IMR-90 (cell line): ENCODE data around the gene DACH1. TPM values are rescaled to one million over a fixed set of nuclear protein-coding genes. Genes with fewer than 3 reads are reported as not detected.

ENCODE experiments used
- ATAC-seq: fragments of 200-7000 bp; cut with Tn5 transposase; 2 replicates; pipeline ENCODE4 v1.9.1; 2020; ENCODE audit warnings: low read depth, mild to moderate bottlenecking, moderate library complexity
- BruUV-seq: library from RNA; stranded (reverse); fragments of 400-500 nt; replicated peaks from 2 replicates; lab custom pipeline; 2021; lab: Mats Ljungman, UMichigan
- CTCF ChIA-PET: fragments of 300-600 bp; formaldehyde crosslinking; extraction: SDS; loops from one replicate; lab custom pipeline; 2021; ENCODE audit warnings: antibody characterized with exemption; lab: Yijun Ruan, JAX
- POLR2A ChIA-PET: fragments of 300-600 bp; sonication (Branson Sonifier 250); formaldehyde crosslinking; loops from one replicate; lab custom pipeline; 2022; ENCODE audit warnings: antibody characterized with exemption; ENCODE audit not compliant: unreplicated experiment; lab: Charles Lee
- DNase-seq: peaks from one replicate; pipeline ENCODE4 v3.0.0; 2013
- H2AFZ ChIP-seq: replicated peaks from 2 replicates; pipeline ENCODE3; 2013; ENCODE audit warnings: low read length, mild to moderate bottlenecking; ENCODE audit not compliant: poor library complexity
- H2AK5ac ChIP-seq: 2 replicates; pipeline ENCODE4 v1.6.1; 2013; ENCODE audit warnings: low read depth, low read length, inconsistent platforms
- H2AK9ac ChIP-seq: replicated peaks from 2 replicates; pipeline ENCODE3; 2013; ENCODE audit warnings: mild to moderate bottlenecking, low read depth, low read length, moderate library complexity; ENCODE audit not compliant: poor library complexity
- H2BK120ac ChIP-seq: 2 replicates; pipeline ENCODE4 v1.6.1; 2013; ENCODE audit warnings: low read depth, low read length, inconsistent platforms
- H2BK15ac ChIP-seq: 3 replicates; pipeline ENCODE4 v1.6.1; 2013; ENCODE audit warnings: low read depth, low read length, inconsistent platforms
- H2BK20ac ChIP-seq: 2 replicates; pipeline ENCODE4 v1.6.1; 2013; ENCODE audit warnings: low read depth, mild to moderate bottlenecking, inconsistent platforms, low read length, moderate library complexity
- H2BK5ac ChIP-seq: 2 replicates; pipeline ENCODE4 v1.6.1; 2013; ENCODE audit warnings: mild to moderate bottlenecking, low read depth, low read length, inconsistent platforms; ENCODE audit not compliant: poor library complexity, severe bottlenecking
- H3K14ac ChIP-seq: replicated peaks from 2 replicates; pipeline ENCODE4 v1.6.1; 2013; ENCODE audit warnings: low read depth, low read length, inconsistent platforms
- H3K18ac ChIP-seq: 2 replicates; pipeline ENCODE4 v1.6.1; 2013; ENCODE audit warnings: low read depth, low read length, control low read depth
- H3K23ac ChIP-seq: 2 replicates; pipeline ENCODE4 v1.6.1; 2013; ENCODE audit warnings: low read depth, low read length, inconsistent platforms
- H3K27ac ChIP-seq: 2 replicates; pipeline ENCODE4 v1.5.1; 2013; ENCODE audit warnings: mild to moderate bottlenecking, control low read depth, low read length; ENCODE audit not compliant: insufficient read depth
- H3K27me3 ChIP-seq: 2 replicates; pipeline ENCODE4 v1.6.1; 2013; ENCODE audit warnings: low read length; ENCODE audit not compliant: control insufficient read depth, insufficient read depth
- H3K36me3 ChIP-seq: 2 replicates; pipeline ENCODE4 v1.6.1; 2013; ENCODE audit warnings: low read length, mixed read lengths; ENCODE audit not compliant: control insufficient read depth, insufficient read depth
- H3K4ac ChIP-seq: 2 replicates; pipeline ENCODE4 v1.6.1; 2013; ENCODE audit warnings: low read depth, low read length, inconsistent platforms
- H3K4me1 ChIP-seq: 2 replicates; pipeline ENCODE4 v1.6.1; 2013; ENCODE audit warnings: low read length, mixed read lengths; ENCODE audit not compliant: control insufficient read depth, insufficient read depth
- H3K4me2 ChIP-seq: 2 replicates; pipeline ENCODE4 v1.6.1; 2013; ENCODE audit warnings: low read depth, mild to moderate bottlenecking, control low read depth, low read length, moderate library complexity
- H3K4me3 ChIP-seq: 2 replicates; pipeline ENCODE4 v1.5.1; 2013; ENCODE audit warnings: low read depth, mild to moderate bottlenecking, control low read depth, low read length, moderate library complexity; ENCODE audit not compliant: insufficient read depth
- H3K56ac ChIP-seq: 2 replicates; pipeline ENCODE4 v1.6.1; 2013; ENCODE audit warnings: low read length, inconsistent platforms; ENCODE audit not compliant: insufficient read depth; ENCODE audit errors: extremely low read depth
- H3K79me1 ChIP-seq, 2 experiments: 2 replicates each; pipeline ENCODE4 v1.6.1; 2013; ENCODE audit warnings: low read length in 2 of 2, inconsistent platforms in 1 of 2, low read depth in 1 of 2
- H3K9ac ChIP-seq: 2 replicates; pipeline ENCODE4 v1.6.1; 2013; ENCODE audit warnings: low read depth, low read length, control low read depth
- H3K9me1 ChIP-seq: 2 replicates; pipeline ENCODE4 v1.6.1; 2013; ENCODE audit warnings: low read length, inconsistent platforms; ENCODE audit not compliant: insufficient read depth
- H3K9me3 ChIP-seq: 2 replicates; pipeline ENCODE4 v1.6.1; 2013; ENCODE audit warnings: low read length; ENCODE audit not compliant: control insufficient read depth, insufficient read depth
- H4K20me1 ChIP-seq: 2 replicates; pipeline ENCODE4 v1.6.1; 2013; ENCODE audit warnings: low read length, inconsistent platforms; ENCODE audit not compliant: insufficient read depth
- H4K5ac ChIP-seq: 2 replicates; pipeline ENCODE4 v1.6.1; 2013; ENCODE audit warnings: mild to moderate bottlenecking, low read depth, low read length, control low read depth
- H4K8ac ChIP-seq, 2 experiments: 2 replicates each; pipeline ENCODE4 v1.6.1; 2013; ENCODE audit warnings: low read depth in 2 of 2, low read length in 2 of 2, control low read depth in 1 of 2, inconsistent platforms in 1 of 2
- H4K91ac ChIP-seq: 2 replicates; pipeline ENCODE4 v1.6.1; 2013; ENCODE audit warnings: low read depth, low read length, inconsistent platforms; ENCODE audit not compliant: insufficient read depth
- BHLHE40 ChIP-seq: fragments of 150-350 bp; IDR thresholded peaks from 2 replicates; pipeline ENCODE4 v1.6.1; 2016; ENCODE audit warnings: mild to moderate bottlenecking, low read depth, low read length
- CEBPB ChIP-seq: IDR thresholded peaks from 2 replicates; pipeline ENCODE4 v1.6.1; 2012; ENCODE audit warnings: low read depth, low read length, improper control_type of control experiment
- CHD1 ChIP-seq: IDR thresholded peaks from 2 replicates; pipeline ENCODE4 v1.6.1; 2012; ENCODE audit warnings: low read depth, low read length, improper control_type of control experiment
- FOS ChIP-seq: fragments of 150-350 bp; IDR thresholded peaks from 2 replicates; pipeline ENCODE4 v1.6.1; 2016; ENCODE audit warnings: low read depth, low read length
- MAFK ChIP-seq: IDR thresholded peaks from 2 replicates; pipeline ENCODE4 v1.6.1; 2012; ENCODE audit warnings: low read depth, low read length, improper control_type of control experiment
- MAZ ChIP-seq: IDR thresholded peaks from 2 replicates; pipeline ENCODE4 v1.6.1; 2012; ENCODE audit warnings: low read depth, mild to moderate bottlenecking, low read length, improper control_type of control experiment, moderate library complexity, borderline replicate concordance
- MXI1 ChIP-seq: IDR thresholded peaks from 2 replicates; pipeline ENCODE4 v1.6.1; 2012; ENCODE audit warnings: low read depth, mild to moderate bottlenecking, low read length, moderate library complexity, borderline replicate concordance
- NFE2L2 ChIP-seq: fragments of 150-350 bp; IDR thresholded peaks from 2 replicates; pipeline ENCODE4 v1.6.1; 2016; ENCODE audit warnings: low read depth, mild to moderate bottlenecking, low read length
- POLR2A ChIP-seq: IDR thresholded peaks from 2 replicates; pipeline ENCODE4 v1.6.1; 2012; ENCODE audit warnings: mild to moderate bottlenecking, low read depth, low read length
- RAD21 ChIP-seq: IDR thresholded peaks from 2 replicates; pipeline ENCODE4 v1.6.1; 2012; ENCODE audit warnings: low read length, improper control_type of control experiment
- RCOR1 ChIP-seq: IDR thresholded peaks from 2 replicates; pipeline ENCODE4 v1.6.1; 2012; ENCODE audit warnings: mild to moderate bottlenecking, low read length, improper control_type of control experiment; ENCODE audit not compliant: insufficient replicate concordance
- RFX5 ChIP-seq: IDR thresholded peaks from 2 replicates; pipeline ENCODE4 v1.8.0; 2012; ENCODE audit warnings: low read depth, mild to moderate bottlenecking, low read length, moderate library complexity
- SMC3 ChIP-seq: fragments of 150-350 bp; IDR thresholded peaks from 2 replicates; pipeline ENCODE4 v1.6.1; 2016; ENCODE audit warnings: low read depth, mild to moderate bottlenecking, antibody characterized with exemption, low read length, moderate library complexity
- WGBS, 2 experiments: methylation state at CpG; one replicate each; pipeline versions ENCODE4 v1.1.5 to v1.1.7; 2013; ENCODE audit warnings: missing lambda C conversion rate in 2 of 2; ENCODE audit not compliant: insufficient read length in 1 of 2; ENCODE audit errors: extremely low coverage in 2 of 2; 5-methylcytosine and 5-hydroxymethylcytosine counted together
- dilution Hi-C: fragments of 300-500 bp; cut with HindIII; formaldehyde crosslinking; loops from one replicate; pipeline ENCODE4 v1.14.3; 2018; ENCODE audit warnings: low sequenced_read_pairs; ENCODE audit not compliant: unreplicated experiment
- in situ Hi-C: fragments of 300-500 bp; cut with MboI; formaldehyde crosslinking; loops from 3 replicates; pipeline ENCODE4 v1.14.3; 2019; ENCODE audit warnings: low sequenced_read_pairs, inconsistent platforms, mixed read lengths
- intact Hi-C: fragments of 100-400 bp; cut with micrococcal nuclease; formaldehyde crosslinking; loops from 2 replicates; pipeline ENCODE4 v1.10.0; 2022
- polyA plus RNA-seq, 3 experiments: library from polyadenylated mRNA; depleted of rRNA; stranded (reverse); fragments of >200 nt; gene quantifications; 2 replicates each; pipeline ENCODE4 v1.2.3, GENCODE V29; 2012; ENCODE audit warnings: low replicate concordance in 1 of 3
- total RNA-seq: library from RNA; depleted of rRNA; stranded (reverse); fragments of >200 nt; gene quantifications from 2 replicates; pipeline ENCODE4 v1.2.3, GENCODE V29; 2012
- TF ChIP-seq, protein P1 (sequence below): fragments of 150-350 bp; IDR thresholded peaks from 2 replicates; pipeline ENCODE4 v1.6.1; 2017; ENCODE audit warnings: mild to moderate bottlenecking, antibody characterized with exemption, low read length, low read depth
- TF ChIP-seq, protein P2 (sequence below): conservative IDR thresholded peaks from 2 replicates; pipeline ENCODE4 v1.5.1; 2012; ENCODE audit warnings: mild to moderate bottlenecking, low read depth, low read length, improper control_type of control experiment
- TF ChIP-seq, protein P3 (sequence below): fragments of 150-350 bp; IDR thresholded peaks from 2 replicates; pipeline ENCODE4 v1.6.1; 2016; ENCODE audit warnings: low read depth, mild to moderate bottlenecking, low read length, moderate library complexity, borderline replicate concordance

The DACH1 gene
- total and polyA plus RNA-seq, 2 of the 4 experiments (the other 2 are of a cell fraction), result not detected

DNA sequence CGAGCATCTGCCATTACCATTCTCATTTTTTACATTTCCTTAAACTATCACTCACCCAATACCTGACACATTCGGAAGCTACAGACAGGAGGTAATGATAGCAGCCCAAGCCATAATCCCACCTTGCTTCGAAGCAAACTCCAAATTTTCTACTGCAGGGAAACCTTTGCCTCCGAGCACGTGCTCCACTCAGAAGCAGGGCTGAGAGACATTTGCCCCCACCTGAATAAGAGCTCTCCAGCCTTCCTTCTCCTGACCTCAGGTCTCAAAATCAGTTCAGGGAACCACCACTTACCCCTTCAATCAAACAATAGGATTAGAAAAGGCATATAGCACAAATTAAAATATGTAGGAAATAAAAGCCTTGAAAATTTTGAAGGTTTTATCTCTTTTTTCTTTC is 2.3 kb upstream of the DACH1 start:
- Histone ChIP-seq H4K91ac (no peak overlapping the region), H3K27ac (no peak overlapping the region), H4K8ac (no peak overlapping the region), H3K4me3 (no peak overlapping the region), H2BK5ac (no peak overlapping the region), H2BK20ac (no peak overlapping the region), H3K36me3 (no peaks in the 10 kb centered on the region), H3K9ac (no peak overlapping the region), H3K4ac (no peak overlapping the region), H3K9me1 (no peaks in the 10 kb centered on the region), H3K79me1 (no peaks in the 10 kb centered on the region), H3K14ac (no peak overlapping the region), H3K23ac (no peak overlapping the region), H2AFZ (no peak overlapping the region), H3K56ac (no peak overlapping the region), H4K20me1 (no peaks in the 10 kb centered on the region), H3K4me2 (no peak overlapping the region), H3K4me1 (no peaks in the 10 kb centered on the region), H4K5ac (no peak overlapping the region), H2AK5ac (no peak overlapping the region), H3K18ac (no peak overlapping the region), H2BK15ac (no peak overlapping the region), H2AK9ac (no peak overlapping the region), H2BK120ac (no peak overlapping the region), H3K9me3 (no peaks in the 10 kb centered on the region), H3K27me3 (peaks cover 26% of the 10 kb centered on the region; the same call in 1 of the 2 replicates)
- no CpG with 5 or more reads among the region's 5 CpGs for WGBS, 2 experiments
- dilution Hi-C loops, result no loop called here
- ChIA-PET CTCF (no interaction called here), POLR2A (no interaction called here)
- ATAC-seq (no peak), DNase-seq (no peak)
- TF ChIP-seq MAZ (no peak), NFE2L2 (no peak), MAFK (no peak), CEBPB (no peak), RFX5 (no peak), RCOR1 (no peak), CHD1 (no peak), RAD21 (no peak), POLR2A (no peak), BHLHE40 (no peak), SMC3 (no peak), FOS (no peak), MXI1 (no peak)
- TF ChIP-seq, protein P1, sequence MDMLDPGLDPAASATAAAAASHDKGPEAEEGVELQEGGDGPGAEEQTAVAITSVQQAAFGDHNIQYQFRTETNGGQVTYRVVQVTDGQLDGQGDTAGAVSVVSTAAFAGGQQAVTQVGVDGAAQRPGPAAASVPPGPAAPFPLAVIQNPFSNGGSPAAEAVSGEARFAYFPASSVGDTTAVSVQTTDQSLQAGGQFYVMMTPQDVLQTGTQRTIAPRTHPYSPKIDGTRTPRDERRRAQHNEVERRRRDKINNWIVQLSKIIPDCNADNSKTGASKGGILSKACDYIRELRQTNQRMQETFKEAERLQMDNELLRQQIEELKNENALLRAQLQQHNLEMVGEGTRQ, result no peak
- TF ChIP-seq, protein P2, sequence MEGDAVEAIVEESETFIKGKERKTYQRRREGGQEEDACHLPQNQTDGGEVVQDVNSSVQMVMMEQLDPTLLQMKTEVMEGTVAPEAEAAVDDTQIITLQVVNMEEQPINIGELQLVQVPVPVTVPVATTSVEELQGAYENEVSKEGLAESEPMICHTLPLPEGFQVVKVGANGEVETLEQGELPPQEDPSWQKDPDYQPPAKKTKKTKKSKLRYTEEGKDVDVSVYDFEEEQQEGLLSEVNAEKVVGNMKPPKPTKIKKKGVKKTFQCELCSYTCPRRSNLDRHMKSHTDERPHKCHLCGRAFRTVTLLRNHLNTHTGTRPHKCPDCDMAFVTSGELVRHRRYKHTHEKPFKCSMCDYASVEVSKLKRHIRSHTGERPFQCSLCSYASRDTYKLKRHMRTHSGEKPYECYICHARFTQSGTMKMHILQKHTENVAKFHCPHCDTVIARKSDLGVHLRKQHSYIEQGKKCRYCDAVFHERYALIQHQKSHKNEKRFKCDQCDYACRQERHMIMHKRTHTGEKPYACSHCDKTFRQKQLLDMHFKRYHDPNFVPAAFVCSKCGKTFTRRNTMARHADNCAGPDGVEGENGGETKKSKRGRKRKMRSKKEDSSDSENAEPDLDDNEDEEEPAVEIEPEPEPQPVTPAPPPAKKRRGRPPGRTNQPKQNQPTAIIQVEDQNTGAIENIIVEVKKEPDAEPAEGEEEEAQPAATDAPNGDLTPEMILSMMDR, result no peak
- TF ChIP-seq, protein P3, sequence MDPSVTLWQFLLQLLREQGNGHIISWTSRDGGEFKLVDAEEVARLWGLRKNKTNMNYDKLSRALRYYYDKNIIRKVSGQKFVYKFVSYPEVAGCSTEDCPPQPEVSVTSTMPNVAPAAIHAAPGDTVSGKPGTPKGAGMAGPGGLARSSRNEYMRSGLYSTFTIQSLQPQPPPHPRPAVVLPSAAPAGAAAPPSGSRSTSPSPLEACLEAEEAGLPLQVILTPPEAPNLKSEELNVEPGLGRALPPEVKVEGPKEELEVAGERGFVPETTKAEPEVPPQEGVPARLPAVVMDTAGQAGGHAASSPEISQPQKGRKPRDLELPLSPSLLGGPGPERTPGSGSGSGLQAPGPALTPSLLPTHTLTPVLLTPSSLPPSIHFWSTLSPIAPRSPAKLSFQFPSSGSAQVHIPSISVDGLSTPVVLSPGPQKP, result no peak
- in situ Hi-C loops, result no loop called here
- no TSS peak for BruUV-seq
- intact Hi-C loops, result loop anchor here (10.0 kb wide), 1 partner anchor 394 kb away; no protein-coding TSS in a partner anchor
